Right kidney (tissue), 1 donor: ENCODE results near the gene SCIN.
"Not testable (repeated sequence)": the region's sequence is repeated elsewhere in the genome, so short reads cannot be mapped to it uniquely, and the experiment has no call there.

ENCODE experiments used
- DNase-seq: peaks from one replicate; pipeline ENCODE4 v3.0.0-alpha.2; 2016

Gene SCIN

GRCh38 chr7:12609561-12609960 is 39.0 kb downstream of the SCIN start:
- no peak for DNase-seq

DNA sequence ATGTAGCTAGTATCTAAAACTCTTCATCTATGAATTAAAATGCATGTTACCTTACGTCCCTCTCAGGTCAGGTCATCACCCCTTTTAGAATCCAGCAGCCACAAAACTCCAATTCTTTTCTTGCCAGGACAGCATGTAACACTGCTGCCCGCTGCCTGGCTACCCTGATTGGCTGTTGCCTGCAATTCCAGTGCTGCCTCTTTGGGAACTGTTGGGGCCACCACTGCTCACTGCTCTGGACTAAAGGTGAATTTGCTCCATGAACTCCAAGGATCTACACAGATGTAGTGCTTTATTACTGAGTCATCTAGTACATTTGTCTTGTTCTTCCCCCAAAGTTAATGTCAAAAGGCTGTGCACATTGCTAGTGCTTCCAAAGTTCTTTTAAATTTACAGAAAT is 40.4 kb downstream of the SCIN start:
- DNase-seq, result no peak

GRCh38 chr7:12612622-12613021 is 42.1 kb downstream of the SCIN start:
- no peak for DNase-seq

DNA sequence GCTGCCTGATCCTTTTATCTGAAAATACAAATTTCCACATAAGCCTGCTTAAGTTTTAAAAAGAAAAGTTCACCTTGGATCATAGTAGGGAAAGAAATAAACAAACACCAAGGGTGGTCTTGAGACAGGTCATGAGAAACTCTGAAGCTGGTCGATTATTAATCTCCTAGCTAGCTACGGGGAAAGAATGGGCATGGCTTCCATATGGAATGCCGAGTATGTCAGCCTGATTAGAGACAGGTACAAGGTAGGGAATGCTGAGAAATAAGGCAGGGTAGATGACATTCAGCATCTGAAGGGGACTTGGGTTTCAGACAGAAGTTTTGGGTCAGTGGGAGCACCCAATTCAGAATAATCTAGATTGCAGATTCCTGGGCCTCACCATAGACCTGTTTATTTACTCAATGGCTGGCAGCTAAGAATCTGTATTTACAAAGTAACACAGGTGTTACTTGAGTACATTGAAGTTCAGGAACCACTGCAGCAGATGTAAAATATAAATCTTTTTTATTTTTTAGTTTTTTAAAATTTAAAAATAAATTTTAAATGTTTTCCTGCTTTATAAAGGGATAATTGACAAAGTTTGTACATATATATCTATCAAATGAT is 49.0 kb downstream of the SCIN start:
- DNase-seq, result no peak

DNA sequence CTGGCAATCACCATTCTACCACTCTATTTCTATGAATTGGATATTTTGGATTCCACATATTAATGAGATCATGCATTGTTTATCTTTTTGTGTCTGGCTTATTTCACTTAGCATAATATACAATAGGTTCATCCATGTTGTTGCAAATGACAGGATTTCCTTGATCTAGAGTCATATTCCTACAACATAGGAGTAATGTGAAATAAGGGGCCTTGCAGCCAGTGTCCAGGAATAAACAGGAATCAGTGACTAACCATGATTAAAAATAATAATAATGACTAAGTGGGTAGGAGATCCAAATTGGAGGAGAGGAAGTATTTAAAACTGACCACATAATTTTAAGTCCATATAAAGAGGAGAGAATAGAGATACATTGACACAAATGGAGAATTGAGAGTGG is 49.9 kb downstream of the SCIN start:
- DNase-seq, result no peak

- DNase-seq, result peak; percentile 9
Measured at GRCh38 chr7:12623223-12623622, 52.7 kb downstream of the SCIN start.

DNA sequence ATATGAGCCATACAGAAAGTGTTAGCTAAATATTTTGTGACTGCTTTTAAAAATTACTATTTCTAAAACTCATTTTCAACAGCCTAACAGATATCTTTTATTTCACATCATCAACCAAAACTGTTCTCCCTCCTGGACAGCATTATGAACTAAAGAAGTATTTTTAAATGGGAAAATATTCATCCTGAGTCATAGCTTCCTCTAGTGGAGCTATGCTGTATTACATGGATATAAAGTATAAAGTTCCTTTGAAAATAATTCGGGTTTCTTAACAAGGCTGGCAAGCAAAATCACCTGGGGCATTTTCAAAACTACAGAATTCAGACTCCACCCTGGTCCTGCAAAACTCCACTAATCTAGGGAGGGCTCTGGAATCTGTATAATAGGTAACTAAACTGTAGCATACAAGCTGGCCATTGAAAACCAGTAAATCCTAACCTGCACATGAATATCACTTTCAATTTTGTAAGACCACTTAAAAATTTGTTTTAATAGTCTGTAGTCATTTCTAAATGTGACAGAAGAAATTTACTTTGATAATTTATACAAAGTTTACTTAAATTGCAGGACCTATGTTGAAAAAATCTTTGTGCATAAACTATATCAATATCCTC is 53.5 kb downstream of the SCIN start:
- no peak for DNase-seq

GRCh38 chr7:12625836-12626235 is 55.3 kb downstream of the SCIN start:
- DNase-seq, result no peak

DNA sequence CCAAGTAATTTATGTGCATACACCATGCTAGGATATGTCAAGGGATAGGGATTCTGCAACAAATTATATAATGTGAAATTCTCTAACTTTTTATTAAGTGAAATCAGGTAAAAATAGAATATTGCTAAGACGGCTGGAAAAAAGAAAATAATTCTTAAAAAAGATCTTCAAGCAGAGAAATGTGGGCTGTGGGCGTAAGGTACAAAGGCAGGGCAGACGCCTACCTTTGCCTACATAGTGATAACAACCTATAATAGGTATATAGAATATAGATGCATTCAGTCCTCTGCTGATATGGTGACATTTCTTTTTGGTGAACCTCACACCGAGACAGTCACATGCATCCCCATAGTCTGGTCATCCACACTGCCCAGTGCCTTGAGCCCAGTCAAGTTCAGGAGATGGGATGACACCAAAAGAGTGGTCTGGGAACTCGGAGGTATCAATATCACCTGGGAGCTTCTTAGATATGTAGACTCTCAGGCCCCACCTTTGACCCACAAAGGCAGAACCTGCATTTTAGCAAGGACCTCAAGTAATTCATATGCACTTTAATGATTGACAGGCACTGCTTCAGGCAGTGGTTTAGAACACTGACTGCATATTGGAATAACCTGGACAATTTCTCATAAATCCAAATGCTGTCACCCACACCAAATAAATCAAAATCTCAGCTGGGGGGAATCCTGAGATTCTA is 59.4 kb downstream of the SCIN start:
- no peak for DNase-seq

DNA sequence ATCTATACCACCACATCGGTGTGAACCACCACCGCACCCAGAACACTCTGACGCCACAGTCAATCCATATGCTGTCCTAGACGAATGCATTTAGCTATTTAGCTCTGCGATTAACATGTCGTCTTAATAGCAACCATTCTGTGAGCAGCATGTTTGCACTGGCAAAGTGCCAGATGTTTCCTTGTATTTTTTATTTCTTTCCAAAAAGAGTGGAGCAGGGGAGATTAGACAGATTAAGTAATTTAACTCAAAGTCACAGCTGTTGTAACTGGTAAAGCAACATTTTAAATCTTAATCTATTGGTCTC is 59.9 kb downstream of the SCIN start:
- peak; percentile 15 for DNase-seq

- no peak for DNase-seq
Measured at GRCh38 chr7:12633582-12633981, 63.1 kb downstream of the SCIN start.

- DNase-seq, result no peak
Measured at GRCh38 chr7:12635830-12636229, 65.3 kb downstream of the SCIN start.

- DNase-seq, result no peak
Measured at GRCh38 chr7:12637328-12637727, 66.8 kb downstream of the SCIN start.

DNA sequence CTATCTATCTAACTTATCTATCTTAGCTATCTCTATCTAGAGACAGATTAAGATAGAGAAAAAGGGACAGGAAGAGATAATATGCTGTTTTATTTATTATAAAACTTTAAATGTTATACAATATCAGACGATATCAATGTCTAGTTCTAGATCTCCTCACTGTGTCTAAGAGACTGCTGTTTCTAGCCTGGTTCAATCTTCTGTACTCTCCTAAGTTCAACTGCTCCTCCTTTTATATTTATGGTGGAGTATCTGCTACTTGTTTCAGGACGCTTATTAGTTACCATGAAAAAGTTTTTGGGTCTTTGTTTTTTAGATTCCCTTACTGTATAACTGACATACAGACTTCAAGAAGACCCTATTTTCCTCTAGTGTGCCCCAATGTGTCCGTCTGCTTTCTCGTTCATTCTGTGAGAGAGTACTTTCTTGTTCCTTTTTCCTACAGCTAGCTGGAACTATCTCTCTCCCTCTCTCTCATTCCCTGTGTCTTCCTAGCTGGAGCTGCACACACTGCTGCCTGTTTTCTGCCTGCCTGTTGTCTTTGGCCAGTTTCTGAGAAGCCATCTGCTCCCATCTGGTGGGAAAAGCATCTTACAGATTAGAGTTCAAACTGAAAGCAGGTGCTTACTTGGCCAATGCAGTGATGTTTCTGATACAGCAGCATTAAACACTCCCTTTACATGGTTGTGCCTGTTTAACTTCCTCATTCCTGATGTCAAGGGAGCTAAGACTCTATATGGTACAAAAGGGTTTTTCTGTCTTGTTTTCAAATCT is 67.5 kb downstream of the SCIN start:
- no peak for DNase-seq

GRCh38 chr7:12638851-12639456 is 68.4 kb downstream of the SCIN start:
- no peak for DNase-seq

GRCh38 chr7:12640299-12641096 is 70.0 kb downstream of the SCIN start:
- no peak for DNase-seq

DNA sequence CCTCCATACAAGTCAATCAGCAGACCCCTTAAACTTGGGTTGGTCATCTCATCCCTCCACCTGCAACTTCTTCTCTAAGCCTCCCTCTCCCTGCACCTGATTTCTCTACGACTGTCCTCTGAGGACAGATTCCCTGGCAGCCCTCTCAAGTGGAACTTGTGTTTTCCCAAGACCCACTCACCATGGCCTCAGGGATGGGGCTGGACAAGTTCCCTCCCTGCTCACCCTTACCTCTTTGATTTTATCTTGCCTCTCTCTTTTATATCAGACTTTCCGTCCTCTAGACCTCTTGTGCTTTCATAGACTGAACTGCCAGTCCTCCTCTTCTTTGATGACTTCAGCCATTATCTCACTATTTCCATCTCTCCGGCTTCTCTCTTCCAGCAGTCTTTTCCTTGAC is 70.7 kb downstream of the SCIN start:
- no peak for DNase-seq

DNA sequence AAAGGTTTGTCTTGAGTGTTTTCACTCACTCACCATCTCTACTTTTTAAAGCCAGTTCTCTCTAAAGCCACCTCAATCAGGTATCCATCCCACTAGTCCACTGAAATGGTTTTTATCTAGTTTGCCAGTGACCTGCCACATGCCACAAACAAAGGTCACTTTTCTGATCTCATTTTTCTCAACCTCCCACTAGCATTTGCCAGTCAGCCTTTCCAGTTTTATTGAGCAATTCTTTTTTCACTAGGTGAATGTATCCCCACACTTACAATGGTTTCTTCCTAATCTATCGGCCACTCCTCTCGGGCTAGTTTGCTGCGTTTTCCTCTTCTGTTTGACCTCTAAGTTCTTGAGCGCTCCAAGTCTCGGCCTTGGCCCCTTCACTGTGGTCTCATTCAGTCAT is 72.0 kb downstream of the SCIN start:
- no peak for DNase-seq

- DNase-seq, result no peak
Measured at GRCh38 chr7:12643001-12643643, 72.6 kb downstream of the SCIN start.

DNA sequence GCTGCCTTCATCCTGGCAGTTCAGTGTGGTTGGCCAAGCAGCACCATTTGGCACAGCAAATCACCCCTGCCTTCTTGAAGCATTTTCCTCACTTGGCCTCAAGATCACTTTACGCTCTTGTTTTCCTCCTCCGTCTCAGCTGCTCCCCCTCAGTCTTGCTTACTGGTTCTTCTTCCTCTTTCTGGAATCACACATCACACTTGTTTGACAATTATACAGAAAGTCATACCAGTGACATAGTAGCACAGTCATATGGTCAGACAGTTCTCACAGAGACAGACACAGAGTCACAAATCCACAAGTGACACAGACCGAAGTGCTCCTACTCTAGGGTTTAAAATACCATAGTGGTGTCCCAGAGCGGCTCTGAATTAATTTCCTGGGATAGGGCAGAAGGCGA is 73.1 kb downstream of the SCIN start:
- no peak for DNase-seq

GRCh38 chr7:12645212-12645611 is 74.7 kb downstream of the SCIN start:
- not testable (repeated sequence) for DNase-seq

- DNase-seq, result no peak
Measured at GRCh38 chr7:12646139-12646538, 75.6 kb downstream of the SCIN start.
